ENCODE results near the gene CENPX.

GRCh38 chr17:82018989-82019689 lies 3.5 kb downstream of the CENPX start:
- TF ChIP-seq CTCF (IDR thresholded peaks at IDR 0.05; ENCODE audit: extremely low read depth in 1 of 2, insufficient read depth in 1 of 2, low read depth in 1 of 2, low read length in 2 of 2), result no peak
- TF ChIP-seq POLR2A (IDR thresholded peaks at IDR 0.05; ENCODE audit: low read depth, low read length), result no peak
